HFF-Myc (cell line): ENCODE measurements around the gene SLC2A1.

Experiments
- DNase-seq: peaks from one replicate; pipeline ENCODE4 v3.0.0-alpha.2; 2011; ENCODE audit warnings: low read depth; ENCODE audit errors: extremely low read depth
- H3K4me3 ChIP-seq: replicated peaks from 2 replicates; pipeline ENCODE4 v1.5.1; 2011; ENCODE audit warnings: low read depth, mild to moderate bottlenecking, control low read depth, low read length
- CTCF ChIP-seq: IDR thresholded peaks from 2 replicates; pipeline ENCODE4 v1.5.1; 2012; ENCODE audit warnings: mild to moderate bottlenecking, low read depth, low read length, control low read depth; ENCODE audit errors: missing control alignments

Gene SLC2A1

DNA sequence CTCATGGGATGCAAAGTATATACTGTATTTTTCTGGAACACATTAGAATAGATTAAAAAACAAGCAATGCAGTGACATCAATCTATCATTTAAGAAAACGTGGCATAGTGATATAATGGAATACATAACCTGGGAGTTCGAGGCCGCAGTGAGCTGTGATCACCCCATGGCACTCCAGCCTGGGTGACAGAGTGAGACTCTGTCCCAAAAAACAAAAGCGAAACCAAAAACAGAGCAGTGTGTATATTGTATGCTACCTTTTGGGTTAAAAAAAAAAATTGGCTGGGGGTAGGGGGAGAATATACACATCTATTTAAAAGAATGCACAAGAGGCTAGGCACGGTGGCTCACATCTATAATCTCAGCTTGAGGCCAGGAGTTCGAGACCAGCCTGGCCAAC is 13.5 kb downstream of the SLC2A1 start:
- TF ChIP-seq CTCF: no peak
- no peak overlapping the region for H3K4me3 ChIP-seq
- DNase-seq: no peak

GRCh38 chr1:42944246-42944928 is 14.3 kb downstream of the SLC2A1 start:
- no peak for DNase-seq
- H3K4me3 ChIP-seq: no peak overlapping the region
- no peak for TF ChIP-seq CTCF

DNA sequence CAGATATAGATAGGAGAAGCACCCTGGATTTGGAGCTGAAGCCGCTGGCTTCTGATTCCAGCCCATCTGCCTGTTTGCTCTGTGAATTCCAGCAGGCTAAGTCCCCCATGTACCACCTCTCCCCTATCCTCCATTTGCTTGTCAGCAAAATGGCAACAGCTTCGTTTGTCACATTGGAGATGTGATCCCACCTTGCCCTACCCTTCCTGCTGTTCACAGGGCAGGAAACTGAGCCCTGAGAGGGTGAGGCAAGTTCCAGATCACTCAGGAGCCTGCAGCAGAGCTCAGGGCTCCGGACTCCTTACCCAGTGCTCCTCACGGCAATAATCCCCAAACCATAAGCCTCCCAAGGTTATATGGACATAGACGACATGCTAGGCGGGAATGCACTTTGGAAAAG is 14.9 kb downstream of the SLC2A1 start:
- no peak overlapping the region for H3K4me3 ChIP-seq
- TF ChIP-seq CTCF: no peak
- no peak for DNase-seq

DNA sequence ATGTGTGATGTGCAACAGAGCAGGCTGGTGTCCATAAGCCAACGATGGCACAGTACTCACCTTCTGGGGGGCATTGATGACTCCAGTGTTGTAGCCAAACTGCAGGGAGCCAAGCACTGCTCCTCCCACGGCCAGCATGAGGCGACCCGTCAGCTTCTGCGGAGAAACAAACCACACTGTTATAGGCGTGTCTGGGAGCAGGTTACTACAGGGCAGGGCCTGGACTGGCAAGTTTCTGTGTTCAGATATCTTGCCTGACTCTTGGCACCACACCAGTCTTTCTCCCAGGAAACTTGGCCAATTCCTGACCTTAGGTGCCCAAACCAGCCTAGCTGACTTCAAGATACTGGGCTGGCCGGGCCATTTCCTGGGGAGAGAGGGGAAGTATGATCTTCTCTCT is 15.5 kb downstream of the SLC2A1 start:
- no peak for DNase-seq
- TF ChIP-seq CTCF: no peak
- H3K4me3 ChIP-seq: no peak overlapping the region

GRCh38 chr1:42942444-42942843 is 16.2 kb downstream of the SLC2A1 start:
- no peak for TF ChIP-seq CTCF
- no peak for DNase-seq
- no peak overlapping the region for H3K4me3 ChIP-seq

GRCh38 chr1:42941640-42942330 is 16.9 kb downstream of the SLC2A1 start:
- H3K4me3 ChIP-seq: no peak overlapping the region
- no peak for TF ChIP-seq CTCF
- peak; percentile 77 for DNase-seq
